Endothelial cell of umbilical vein (primary cell): ENCODE results near the gene IL4I1. TPM values are rescaled to one million over a fixed set of nuclear protein-coding genes. Genes with fewer than 3 reads are reported as not detected.

Experiments
- BruUV-seq: library from RNA; stranded (reverse); fragments of 400-500 nt; replicated peaks from 2 replicates; lab custom pipeline; 2021; lab: Mats Ljungman, UMichigan
- CTCF ChIA-PET: fragments of 300-600, 350-600 bp; sonication (Branson Sonifier 250); formaldehyde crosslinking; loops from one replicate; lab custom pipeline; 2021; ENCODE audit warnings: antibody characterized with exemption, inconsistent platforms; lab: Charles Lee
- POLR2A ChIA-PET: fragments of 300-600, 350-600 bp; sonication (Branson Sonifier 250); formaldehyde crosslinking; loops from one replicate; lab custom pipeline; 2021; ENCODE audit warnings: antibody characterized with exemption, inconsistent platforms; lab: Charles Lee
- DNase-seq: peaks from one replicate; pipeline ENCODE4 v3.0.0-alpha.2; 2011; ENCODE audit warnings: low read depth, low spot score
- FAIRE-seq: peaks from 2 replicates; lab custom pipeline; 2011; peaks lifted over from hg19 to GRCh38; lab: Jason Lieb, UNC
- H2AFZ ChIP-seq: 2 replicates; pipeline ENCODE4 v1.6.0; 2012; ENCODE audit warnings: low read depth, low read length, control low read depth, inconsistent platforms
- H3K27ac ChIP-seq: 2 replicates; pipeline ENCODE4 v1.5.1; 2011; ENCODE audit warnings: low read depth, mild to moderate bottlenecking, control low read depth, low read length, moderate library complexity; ENCODE audit not compliant: insufficient read depth
- H3K27me3 ChIP-seq, 2 experiments: 2 replicates each; pipeline versions ENCODE4 v1.6.0 to v1.6.1; 2011; ENCODE audit warnings: low read length in 2 of 2, mixed read lengths in 1 of 2; ENCODE audit not compliant: control insufficient read depth in 2 of 2, insufficient read depth in 2 of 2
- H3K36me3 ChIP-seq, 2 experiments: 2 replicates in 1 of 2; 3 replicates in 1 of 2; pipeline ENCODE4 v1.5.1; 2011; ENCODE audit warnings: low read length in 2 of 2, mild to moderate bottlenecking in 1 of 2, moderate library complexity in 1 of 2; ENCODE audit not compliant: control insufficient read depth in 2 of 2, insufficient read depth in 2 of 2; ENCODE audit errors: extremely low read depth in 1 of 2
- H3K4me1 ChIP-seq: 3 replicates; pipeline ENCODE4 v1.5.1; 2011; ENCODE audit warnings: mild to moderate bottlenecking, low read length; ENCODE audit not compliant: control insufficient read depth, insufficient read depth; ENCODE audit errors: extremely low read depth
- H3K4me2 ChIP-seq: 2 replicates; pipeline ENCODE4 v1.6.1; 2011; ENCODE audit warnings: low read length, control low read depth, mixed read lengths; ENCODE audit not compliant: insufficient read depth
- H3K4me3 ChIP-seq, 3 experiments: fragments of 200-600 bp in 1 of 3; sonication (generic), shearing (Covaris generic) in 1 of 3; replicated peaks in 1 of 3; 2 replicates each; pipeline ENCODE4 v1.5.1; 2011 to 2016; ENCODE audit warnings: control low read depth in 3 of 3, low read length in 3 of 3, mild to moderate bottlenecking in 2 of 3, inconsistent platforms in 1 of 3, low read depth in 1 of 3, moderate library complexity in 1 of 3; ENCODE audit not compliant: insufficient read depth in 1 of 3
- H3K79me2 ChIP-seq: 2 replicates; pipeline ENCODE4 v1.6.0; 2012; ENCODE audit warnings: low read length, inconsistent platforms; ENCODE audit not compliant: control insufficient read depth, insufficient read depth
- H3K9ac ChIP-seq: replicated peaks from 2 replicates; pipeline ENCODE3; 2011; ENCODE audit warnings: low read length, control low read depth; ENCODE audit not compliant: insufficient read depth; ENCODE audit errors: extremely low read depth
- H3K9me1 ChIP-seq: replicated peaks from 3 replicates; pipeline ENCODE4 v1.6.0; 2011; ENCODE audit warnings: mild to moderate bottlenecking, low read length; ENCODE audit not compliant: control insufficient read depth, insufficient read depth; ENCODE audit errors: extremely low read depth
- H3K9me3 ChIP-seq: replicated peaks from 2 replicates; pipeline ENCODE4 v1.5.1; 2012; ENCODE audit warnings: low read length, inconsistent platforms; ENCODE audit not compliant: control insufficient read depth, insufficient read depth
- H4K20me1 ChIP-seq: replicated peaks from 2 replicates; pipeline ENCODE3; 2011; ENCODE audit warnings: mild to moderate bottlenecking, low read length; ENCODE audit not compliant: control insufficient read depth, insufficient read depth; ENCODE audit errors: extremely low read depth
- EZH2 ChIP-seq: IDR thresholded peaks from 2 replicates; pipeline ENCODE4 v1.6.1; 2012; ENCODE audit warnings: borderline replicate concordance, low read depth, mild to moderate bottlenecking, moderate library complexity, low read length, inconsistent platforms; ENCODE audit not compliant: severe bottlenecking
- FOS ChIP-seq: IDR thresholded peaks from 2 replicates; pipeline ENCODE4 v1.6.1; 2011; ENCODE audit warnings: mild to moderate bottlenecking, low read length, moderate library complexity, borderline replicate concordance; ENCODE audit not compliant: insufficient read depth
- GATA2 ChIP-seq: IDR thresholded peaks from 2 replicates; pipeline ENCODE4 v1.7.0; 2011; ENCODE audit warnings: low read depth, mild to moderate bottlenecking, moderate library complexity, mixed read lengths, low read length; ENCODE audit not compliant: insufficient read length, insufficient read depth
- JUN ChIP-seq: IDR thresholded peaks from 2 replicates; pipeline ENCODE4 v1.6.1; 2011; ENCODE audit warnings: borderline replicate concordance, low read depth; ENCODE audit not compliant: insufficient read length, insufficient read depth
- MYC ChIP-seq: IDR thresholded peaks from one replicate; pipeline ENCODE4 v1.6.1; 2011; ENCODE audit warnings: mild to moderate bottlenecking, low read depth, low read length
- POLR2A ChIP-seq: IDR thresholded peaks from 2 replicates; pipeline ENCODE4 v1.6.1; 2012; ENCODE audit warnings: low read depth, mild to moderate bottlenecking, control low read depth, low read length
- POLR2AphosphoS5 ChIP-seq: IDR thresholded peaks from 2 replicates; pipeline ENCODE4 v1.6.1; 2012; ENCODE audit warnings: low read depth, mild to moderate bottlenecking, control low read depth, low read length, moderate library complexity; ENCODE audit not compliant: insufficient read depth
- dilution Hi-C: fragments of 300-500 bp; cut with MboI; formaldehyde crosslinking; loops from one replicate; pipeline ENCODE4 v1.15.0; 2019; ENCODE audit warnings: low sequenced_read_pairs; ENCODE audit not compliant: extremely low pct_ligation_motif_present
- intact Hi-C: fragments of 100-400 bp; cut with micrococcal nuclease; formaldehyde crosslinking; loops from one replicate; pipeline ENCODE4 v1.10.0; 2022
- polyA plus RNA-seq, 4 experiments: library from polyadenylated mRNA; depleted of rRNA in 3 of 4; stranded (reverse) in 3 of 4; unstranded in 1 of 4; fragments of >200 nt; gene quantifications; 2 replicates each; pipeline versions ENCODE4 v1.2.1 to v1.2.3, GENCODE V29; 2011 to 2012; ENCODE audit warnings: missing spikeins in 1 of 4
- total RNA-seq: library from RNA; stranded (reverse); gene quantifications from 2 replicates; pipeline ENCODE4 v1.2.3, GENCODE V29; 2021
- TF ChIP-seq, protein P1 (sequence below), 2 donors: IDR thresholded peaks; 1 replicate in 1 of 2; 2 replicates in 1 of 2; pipeline ENCODE4 v1.5.1; 2011; ENCODE audit warnings: low read length in 2 of 2, mild to moderate bottlenecking in 2 of 2, moderate library complexity in 2 of 2, control low read depth in 1 of 2, inconsistent platforms in 1 of 2, low read depth in 1 of 2; ENCODE audit not compliant: insufficient read depth in 1 of 2; ENCODE audit errors: extremely low read depth in 1 of 2
- TF ChIP-seq, protein P2 (sequence below): IDR thresholded peaks from 2 replicates; pipeline ENCODE4 v1.6.1; 2011; ENCODE audit not compliant: insufficient read depth, insufficient read length

Gene IL4I1
- total and polyA plus RNA-seq, 2 donors (not counting 3 experiments of a cell fraction or from before 2014, with no cell fraction given): 5.0 to 5.6 TPM

DNA sequence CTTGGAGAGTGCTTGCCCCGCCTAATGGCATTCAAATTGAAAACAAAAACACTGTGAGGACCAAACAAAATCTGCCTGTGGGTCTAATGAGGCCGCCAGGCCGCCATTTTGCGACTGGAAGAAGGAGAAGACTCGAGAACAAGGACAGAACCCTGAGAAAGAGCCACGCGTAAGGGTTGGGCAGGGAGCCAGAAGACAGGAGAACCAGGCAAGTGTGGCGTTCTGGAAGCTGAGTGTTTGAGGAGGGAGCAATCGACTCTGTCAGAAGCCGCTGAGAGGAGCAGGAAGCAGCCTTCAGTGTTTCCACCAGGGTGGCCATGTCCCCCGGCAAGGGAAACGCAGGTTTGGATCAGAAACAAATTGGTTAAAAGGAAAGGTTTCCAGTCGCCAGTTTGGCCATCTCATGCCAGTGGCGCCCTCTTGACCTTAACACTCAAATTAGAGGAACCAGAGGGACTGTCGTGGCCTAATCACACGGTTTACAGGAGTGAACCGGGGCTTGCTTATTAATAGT is 55.9 kb downstream of the IL4I1 start:
- FAIRE-seq (no peak), DNase-seq (no peak)
- CTCF ChIA-PET: no interaction called here
- H3K27ac ChIP-seq: no peak overlapping the region
- H3K9me3 ChIP-seq: no peaks in the 10 kb centered on the region
- no peaks in the 10 kb centered on the region for H3K4me1 ChIP-seq
- H3K79me2 ChIP-seq: no peaks in the 10 kb centered on the region
- TF ChIP-seq MYC: no peak
- TF ChIP-seq, protein P1, sequence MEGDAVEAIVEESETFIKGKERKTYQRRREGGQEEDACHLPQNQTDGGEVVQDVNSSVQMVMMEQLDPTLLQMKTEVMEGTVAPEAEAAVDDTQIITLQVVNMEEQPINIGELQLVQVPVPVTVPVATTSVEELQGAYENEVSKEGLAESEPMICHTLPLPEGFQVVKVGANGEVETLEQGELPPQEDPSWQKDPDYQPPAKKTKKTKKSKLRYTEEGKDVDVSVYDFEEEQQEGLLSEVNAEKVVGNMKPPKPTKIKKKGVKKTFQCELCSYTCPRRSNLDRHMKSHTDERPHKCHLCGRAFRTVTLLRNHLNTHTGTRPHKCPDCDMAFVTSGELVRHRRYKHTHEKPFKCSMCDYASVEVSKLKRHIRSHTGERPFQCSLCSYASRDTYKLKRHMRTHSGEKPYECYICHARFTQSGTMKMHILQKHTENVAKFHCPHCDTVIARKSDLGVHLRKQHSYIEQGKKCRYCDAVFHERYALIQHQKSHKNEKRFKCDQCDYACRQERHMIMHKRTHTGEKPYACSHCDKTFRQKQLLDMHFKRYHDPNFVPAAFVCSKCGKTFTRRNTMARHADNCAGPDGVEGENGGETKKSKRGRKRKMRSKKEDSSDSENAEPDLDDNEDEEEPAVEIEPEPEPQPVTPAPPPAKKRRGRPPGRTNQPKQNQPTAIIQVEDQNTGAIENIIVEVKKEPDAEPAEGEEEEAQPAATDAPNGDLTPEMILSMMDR (IDR thresholded peaks at IDR 0.05; ENCODE audit: extremely low read depth in 1 of 2, insufficient read depth in 1 of 2, low read depth in 1 of 2, low read length in 2 of 2): no peak
- TF ChIP-seq EZH2: no peak
- TF ChIP-seq, protein P2, sequence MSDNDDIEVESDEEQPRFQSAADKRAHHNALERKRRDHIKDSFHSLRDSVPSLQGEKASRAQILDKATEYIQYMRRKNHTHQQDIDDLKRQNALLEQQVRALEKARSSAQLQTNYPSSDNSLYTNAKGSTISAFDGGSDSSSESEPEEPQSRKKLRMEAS: no peak
- no peak for TF ChIP-seq GATA2
- TF ChIP-seq JUN: no peak
- TF ChIP-seq FOS: no peak
- no peak for TF ChIP-seq POLR2AphosphoS5
- TF ChIP-seq POLR2A: no peak
- no peak overlapping the region for H2AFZ ChIP-seq
- intact Hi-C loops (no loop called here), dilution Hi-C loops (no loop called here)
- peaks cover 2 to 23% of the 10 kb centered on the region in 2 experiments for H3K36me3 ChIP-seq
- no peaks in the 10 kb centered on the region for H4K20me1 ChIP-seq
- no peaks in the 10 kb centered on the region for H3K27me3 ChIP-seq
- no TSS peak for BruUV-seq
- H3K4me2 ChIP-seq: no peak overlapping the region
- no peak overlapping the region for H3K9ac ChIP-seq
- H3K9me1 ChIP-seq: no peaks in the 10 kb centered on the region
- H3K4me3 ChIP-seq: no peak overlapping the region
- POLR2A ChIA-PET: no interaction called here
